OCI-LY3 (cell line): Measurements from ENCODE around the gene SLAIN1.

ENCODE experiments used
- H2AFZ ChIP-seq: fragments of 200-600, 300-600 bp; shearing (Covaris generic); 2 replicates; pipeline ENCODE4 v1.6.0; 2014; ENCODE audit warnings: antibody characterized with exemption, low read depth, low read length
- H3K27ac ChIP-seq: fragments of 200-600, 300-600 bp; sonication (generic); 2 replicates; pipeline ENCODE4 v1.5.1; 2014; ENCODE audit warnings: mild to moderate bottlenecking, low read length, moderate library complexity, mixed read lengths
- H3K27me3 ChIP-seq: fragments of 200-600, 300-600 bp; sonication (generic); 2 replicates; pipeline ENCODE4 v1.6.1; 2014; ENCODE audit warnings: low read depth, low read length, mixed read lengths
- H3K36me3 ChIP-seq: fragments of 200-600, 300-600 bp; sonication (generic); replicated peaks from 2 replicates; pipeline ENCODE3; 2014; ENCODE audit warnings: low read depth, low read length, mixed read lengths
- H3K4me1 ChIP-seq: fragments of 300-600, 200-600 bp; sonication (generic); 2 replicates; pipeline ENCODE4 v1.6.1; 2014; ENCODE audit warnings: low read length, mixed read lengths
- H3K4me2 ChIP-seq: fragments of 200-600, 300-600 bp; sonication (generic); 2 replicates; pipeline ENCODE4 v1.6.1; 2014; ENCODE audit warnings: low read length, mixed read lengths
- H3K4me3 ChIP-seq: fragments of 300-600, 200-600 bp; sonication (generic); 2 replicates; pipeline ENCODE4 v1.5.1; 2014; ENCODE audit warnings: antibody characterized with exemption, mild to moderate bottlenecking, low read length, moderate library complexity
- H3K79me2 ChIP-seq: fragments of 300-600, 200-600 bp; shearing (Covaris generic); 2 replicates; pipeline ENCODE4 v1.6.1; 2014; ENCODE audit warnings: mild to moderate bottlenecking, low read length, mixed read lengths
- H3K9ac ChIP-seq: fragments of 300-600, 200-600 bp; shearing (Covaris generic); 2 replicates; pipeline ENCODE4 v1.6.0; 2014; ENCODE audit warnings: mild to moderate bottlenecking, low read length, moderate library complexity
- H3K9me3 ChIP-seq: fragments of 200-600, 300-600 bp; shearing (Covaris generic); 2 replicates; pipeline ENCODE4 v1.6.1; 2014; ENCODE audit warnings: low read length, mixed read lengths; ENCODE audit not compliant: insufficient read depth
- H4K20me1 ChIP-seq: fragments of 200-600, 300-600 bp; sonication (generic); 2 replicates; pipeline ENCODE4 v1.6.1; 2016; ENCODE audit warnings: low read length, mixed read lengths; ENCODE audit not compliant: insufficient read depth
- CTCF ChIP-seq: fragments of 200-600, 300-600 bp; sonication (generic); IDR thresholded peaks from 2 replicates; pipeline ENCODE4 v1.5.1; 2014; ENCODE audit warnings: antibody characterized with exemption, low read length, low read depth
- EZH2phosphoT487 ChIP-seq: fragments of 200-600 bp; shearing (Covaris generic); IDR thresholded peaks from 2 replicates; pipeline ENCODE4 v1.6.1; 2018; ENCODE audit warnings: antibody characterized with exemption, mixed run types, low read depth

SLAIN1 gene

GRCh38 chr13:77774181-77774580 lies 76.7 kb downstream of the SLAIN1 start:
- no peak overlapping the region for H3K4me2 ChIP-seq
- H3K4me1 ChIP-seq: no peaks in the 10 kb centered on the region
- H3K27ac ChIP-seq: no peak overlapping the region
- peaks cover 9% of the 10 kb centered on the region for H3K36me3 ChIP-seq
- no peaks in the 10 kb centered on the region for H3K9me3 ChIP-seq
- H3K27me3 ChIP-seq: no peaks in the 10 kb centered on the region
- H3K79me2 ChIP-seq: no peaks in the 10 kb centered on the region
- no peaks in the 10 kb centered on the region for H4K20me1 ChIP-seq
- TF ChIP-seq EZH2phosphoT487: no peak
- no peak overlapping the region for H3K9ac ChIP-seq
- H3K4me3 ChIP-seq: no peak overlapping the region
- H2AFZ ChIP-seq: no peak overlapping the region

DNA sequence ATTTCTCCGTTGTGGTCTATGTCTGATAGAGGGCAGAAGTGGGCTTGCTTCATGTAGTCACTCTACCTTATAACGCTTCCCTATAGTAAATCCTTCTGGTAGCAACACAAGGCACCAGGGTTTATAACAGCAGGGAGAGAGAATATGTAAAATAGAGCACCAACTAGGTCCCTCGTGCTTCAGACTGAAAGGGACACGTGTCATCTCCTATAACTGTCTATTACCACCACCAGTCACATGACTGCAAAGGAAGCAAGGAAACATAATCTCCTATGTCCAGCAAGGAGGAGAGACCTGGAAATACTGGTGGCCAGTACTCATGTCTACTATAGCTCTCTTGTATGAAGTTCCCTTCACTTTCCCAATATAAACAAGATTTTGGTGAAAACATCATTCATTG lies 79.2 kb downstream of the SLAIN1 start:
- Histone ChIP-seq H3K79me2 (no peaks in the 10 kb centered on the region), H3K36me3 (no peaks in the 10 kb centered on the region), H2AFZ (no peak overlapping the region), H3K4me1 (peaks cover 10% of the 10 kb centered on the region), H3K27ac (no peak overlapping the region), H3K27me3 (no peaks in the 10 kb centered on the region), H3K4me3 (no peak overlapping the region), H3K9ac (no peak overlapping the region), H4K20me1 (no peaks in the 10 kb centered on the region), H3K9me3 (no peaks in the 10 kb centered on the region), H3K4me2 (no peak overlapping the region)
- no peak for TF ChIP-seq CTCF
- TF ChIP-seq EZH2phosphoT487: no peak

- peaks cover 10% of the 10 kb centered on the region for H3K4me1 ChIP-seq
- TF ChIP-seq EZH2phosphoT487: no peak
- peak; percentile 89 for TF ChIP-seq CTCF
- H3K4me3 ChIP-seq: peak overlapping the region; percentile 43
Observed at GRCh38 chr13:77779552-77780272, 82.2 kb downstream of the SLAIN1 start.

DNA sequence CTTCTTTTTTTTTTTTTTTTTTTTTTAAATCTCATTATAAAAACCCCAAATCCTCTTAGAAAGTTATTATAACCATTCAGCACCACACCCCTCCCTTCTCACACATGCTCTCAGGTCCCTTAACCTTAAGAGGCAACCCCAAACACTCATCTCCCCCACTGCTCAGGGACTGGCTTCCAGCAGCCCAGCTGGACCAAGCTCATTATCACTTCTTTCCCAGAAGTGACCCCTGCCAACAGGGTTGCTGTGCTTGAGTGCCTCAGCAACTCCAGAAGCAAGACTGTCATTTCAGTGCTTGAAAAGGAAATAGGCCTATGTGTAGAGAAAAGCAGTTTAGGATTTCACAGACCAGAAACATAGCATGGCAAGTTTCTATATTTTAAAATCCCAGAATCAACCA lies 84.3 kb downstream of the SLAIN1 start:
- no peak overlapping the region for H3K4me2 ChIP-seq

More at GRCh38 chr13:77779552-77780272, 82.2 kb downstream of the SLAIN1 start:
- Histone ChIP-seq H3K27me3 (no peaks in the 10 kb centered on the region), H3K79me2 (no peaks in the 10 kb centered on the region), H3K4me2 (peak overlapping the region; percentile 77), H4K20me1 (no peaks in the 10 kb centered on the region), H2AFZ (peak overlapping the region; percentile 20; the same call in 1 of the 2 replicates), H3K27ac (peak overlapping the region; percentile 43), H3K9ac (peak overlapping the region; percentile 34; the same call in 1 of the 2 replicates), H3K36me3 (no peaks in the 10 kb centered on the region), H3K9me3 (no peaks in the 10 kb centered on the region)

More for the DNA sequence above, 84.3 kb downstream of the SLAIN1 start:
- Histone ChIP-seq H3K27me3 (no peaks in the 10 kb centered on the region), H3K4me3 (no peak overlapping the region), H3K27ac (no peak overlapping the region), H4K20me1 (no peaks in the 10 kb centered on the region), H2AFZ (no peak overlapping the region), H3K9me3 (no peaks in the 10 kb centered on the region), H3K9ac (no peak overlapping the region), H3K36me3 (no peaks in the 10 kb centered on the region), H3K4me1 (peaks cover 10% of the 10 kb centered on the region), H3K79me2 (no peaks in the 10 kb centered on the region)
- TF ChIP-seq EZH2phosphoT487 (no peak), CTCF (no peak)
